Measurements from ENCODE around the gene C1QTNF5. TPM values are rescaled to one million over a fixed set of nuclear protein-coding genes. Genes with fewer than 3 reads are reported as not detected.

Gene C1QTNF5
- total RNA-seq, 2 experiments from 2014 or later = not detected

GRCh38 chr11:119371067-119371601, 30.5 kb upstream of the C1QTNF5 start:
- H3K27me3 Mint-ChIP-seq (ENCODE audit: low read depth) = peaks cover 28% of the 10 kb centered on the region

GRCh38 chr11:119370486-119371046, 29.9 kb upstream of the C1QTNF5 start:
- Mint-ChIP-seq H3K9me3 (no peaks in the 10 kb centered on the region), H3K27me3 (ENCODE audit: low read depth) (peaks cover 29% of the 10 kb centered on the region), H3K4me1 (ENCODE audit: low read depth) (peaks cover 4% of the 10 kb centered on the region), H3K27ac (no peak overlapping the region), H3K4me3 (no peak overlapping the region), H3K36me3 (ENCODE audit: low read depth) (no peaks in the 10 kb centered on the region)
- CTCF ChIA-PET = interaction anchor here (1.0 to 1.7 kb wide), 3 partner anchors 9 to 14 kb away, joined by 3 to 5 read pairs (median 5); no protein-coding TSS in a partner anchor
- intact Hi-C loops (cut with micrococcal nuclease) = no loop called here
- no peak for DNase-seq

More at GRCh38 chr11:119371067-119371601, 30.5 kb upstream of the C1QTNF5 start:
- H3K4me1 Mint-ChIP-seq (ENCODE audit: low read depth) = peaks cover 4% of the 10 kb centered on the region
- no peak overlapping the region for H3K27ac Mint-ChIP-seq
- intact Hi-C loops (cut with micrococcal nuclease) = no loop called here
- CTCF ChIA-PET = interaction anchor here (1.0 to 1.7 kb wide), 3 partner anchors 9 to 15 kb away, joined by 3 to 5 read pairs (median 5); no protein-coding TSS in a partner anchor
- H3K36me3 Mint-ChIP-seq (ENCODE audit: low read depth) = no peaks in the 10 kb centered on the region
- DNase-seq = no peak
- H3K9me3 Mint-ChIP-seq = no peaks in the 10 kb centered on the region
- H3K4me3 Mint-ChIP-seq = no peak overlapping the region

GRCh38 chr11:119369132-119369925, 28.6 kb upstream of the C1QTNF5 start:
- Mint-ChIP-seq H3K9me3 (no peaks in the 10 kb centered on the region), H3K4me3 (no peak overlapping the region), H3K4me1 (ENCODE audit: low read depth) (peaks cover 9% of the 10 kb centered on the region), H3K36me3 (ENCODE audit: low read depth) (no peaks in the 10 kb centered on the region), H3K27me3 (ENCODE audit: low read depth) (peaks cover 41% of the 10 kb centered on the region), H3K27ac (no peak overlapping the region)
- no peak for DNase-seq
- intact Hi-C loops (cut with micrococcal nuclease) = no loop called here
- CTCF ChIA-PET = interaction anchor here (0.7 to 2.9 kb wide), 5 partner anchors 12 to 199 kb away, joined by 3 to 11 read pairs (median 6); partner anchors contain the start of gene USP2

- DNase-seq = peak; percentile 2
- intact Hi-C loops (cut with micrococcal nuclease) = no loop called here
- H3K27ac Mint-ChIP-seq = no peak overlapping the region
Measured at GRCh38 chr11:119368121-119369034, 27.7 kb upstream of the C1QTNF5 start.

GRCh38 chr11:119367661-119368120, 27.0 kb upstream of the C1QTNF5 start:
- Mint-ChIP-seq H3K36me3 (ENCODE audit: low read depth) (no peaks in the 10 kb centered on the region), H3K4me1 (ENCODE audit: low read depth) (peaks cover 6% of the 10 kb centered on the region), H3K4me3 (no peak overlapping the region), H3K27me3 (ENCODE audit: low read depth) (peaks cover 45% of the 10 kb centered on the region), H3K9me3 (no peaks in the 10 kb centered on the region), H3K27ac (no peak overlapping the region)
- intact Hi-C loops (cut with micrococcal nuclease) = no loop called here
- CTCF ChIA-PET = interaction anchor here (2.4 to 2.9 kb wide), 2 partner anchors 14 to 107 kb away, joined by 6 to 10 read pairs; partner anchors contain the start of gene USP2
- no peak for DNase-seq

More at GRCh38 chr11:119368121-119369034, 27.7 kb upstream of the C1QTNF5 start:
- H3K27me3 Mint-ChIP-seq (ENCODE audit: low read depth) = peaks cover 42% of the 10 kb centered on the region
- CTCF ChIA-PET = interaction anchor here (1.7 to 2.9 kb wide), 4 partner anchors 12 to 106 kb away, joined by 3 to 11 read pairs (median 8); partner anchors contain the start of gene USP2
- no peaks in the 10 kb centered on the region for H3K36me3 Mint-ChIP-seq (ENCODE audit: low read depth)
- no peaks in the 10 kb centered on the region for H3K9me3 Mint-ChIP-seq
- H3K4me3 Mint-ChIP-seq = no peak overlapping the region
- peaks cover 6% of the 10 kb centered on the region for H3K4me1 Mint-ChIP-seq (ENCODE audit: low read depth)

- Mint-ChIP-seq H3K27ac (no peak overlapping the region), H3K9me3 (no peaks in the 10 kb centered on the region), H3K36me3 (ENCODE audit: low read depth) (no peaks in the 10 kb centered on the region), H3K4me1 (ENCODE audit: low read depth) (peaks cover 6% of the 10 kb centered on the region), H3K4me3 (no peak overlapping the region), H3K27me3 (ENCODE audit: low read depth) (peaks cover 53% of the 10 kb centered on the region)
- CTCF ChIA-PET = interaction anchor here (2.4 to 3.4 kb wide), 3 partner anchors 10 to 108 kb away, joined by 6 to 13 read pairs (median 10); partner anchors contain the start of gene USP2
- DNase-seq = no peak
- intact Hi-C loops (cut with micrococcal nuclease) = no loop called here
Measured at GRCh38 chr11:119366690-119367620, 26.3 kb upstream of the C1QTNF5 start.

GRCh38 chr11:119365071-119365591, 24.4 kb upstream of the C1QTNF5 start:
- no peak for DNase-seq
- Mint-ChIP-seq H3K4me1 (ENCODE audit: low read depth) (peaks cover 10% of the 10 kb centered on the region), H3K4me3 (no peak overlapping the region), H3K27me3 (ENCODE audit: low read depth) (peaks cover 48% of the 10 kb centered on the region), H3K27ac (no peak overlapping the region), H3K9me3 (no peaks in the 10 kb centered on the region), H3K36me3 (ENCODE audit: low read depth) (no peaks in the 10 kb centered on the region)
- CTCF ChIA-PET = interaction anchor here (1.2 to 3.4 kb wide), 4 partner anchors 9 to 109 kb away, joined by 5 to 13 read pairs (median 8); partner anchors contain the start of gene USP2
- intact Hi-C loops (cut with micrococcal nuclease) = no loop called here

GRCh38 chr11:119363851-119364590, 23.3 kb upstream of the C1QTNF5 start:
- H3K27ac Mint-ChIP-seq = no peak overlapping the region
- CTCF ChIA-PET = interaction anchor here (1.2 to 3.4 kb wide), 5 partner anchors 7 to 110 kb away, joined by 5 to 13 read pairs (median 9); partner anchors contain the start of gene USP2
- peaks cover 10% of the 10 kb centered on the region for H3K4me1 Mint-ChIP-seq (ENCODE audit: low read depth)
- DNase-seq = peak; percentile 42
- H3K4me3 Mint-ChIP-seq = peak overlapping the region; percentile 63
- H3K27me3 Mint-ChIP-seq (ENCODE audit: low read depth) = peaks cover 39% of the 10 kb centered on the region
- no peaks in the 10 kb centered on the region for H3K36me3 Mint-ChIP-seq (ENCODE audit: low read depth)
- intact Hi-C loops (cut with micrococcal nuclease) = no loop called here
- H3K9me3 Mint-ChIP-seq = no peaks in the 10 kb centered on the region

GRCh38 chr11:119363081-119363850, 22.6 kb upstream of the C1QTNF5 start:
- H3K4me3 Mint-ChIP-seq = peak overlapping the region; percentile 10
- no peaks in the 10 kb centered on the region for H3K36me3 Mint-ChIP-seq (ENCODE audit: low read depth)
- intact Hi-C loops (cut with micrococcal nuclease) = no loop called here
- no peak for DNase-seq
- H3K4me1 Mint-ChIP-seq (ENCODE audit: low read depth) = peaks cover 10% of the 10 kb centered on the region
- no peaks in the 10 kb centered on the region for H3K9me3 Mint-ChIP-seq
- no peak overlapping the region for H3K27ac Mint-ChIP-seq
- peaks cover 36% of the 10 kb centered on the region for H3K27me3 Mint-ChIP-seq (ENCODE audit: low read depth)
- CTCF ChIA-PET = interaction anchor here (0.6 to 3.3 kb wide), 3 partner anchors 7 to 22 kb away, joined by 3 to 12 read pairs (median 5); partner anchors contain the start of gene C1QTNF5
